ENCODE data around the gene PLIN5.

GRCh38 chr19:4516939-4517300, 18.1 kb downstream of the PLIN5 start:
- TF ChIP-seq SMAD1 (IDR thresholded peaks at IDR 0.05; ENCODE audit: low read depth, partially characterized antibody) (no peak), HDAC2 (IDR thresholded peaks at IDR 0.05) (no peak), SP1 (IDR thresholded peaks at IDR 0.05; ENCODE audit: low read depth, low read length) (no peak), ZSCAN29 (IDR thresholded peaks at IDR 0.05) (no peak), TAF1 (IDR thresholded peaks at IDR 0.05; ENCODE audit: borderline replicate concordance, low read depth, low read length) (no peak)
